ENCODE results near the gene KANSL1L.

KANSL1L gene

GRCh38 chr2:209976698-209977385, 194.4 kb downstream of the KANSL1L start:
- Histone ChIP-seq H3K27ac (replicated peaks) (no peak overlapping the region), H3K27me3 (ENCODE audit: insufficient read depth, poor library complexity, severe bottlenecking) (no peaks in the 10 kb centered on the region), H3K4me3 (replicated peaks; ENCODE audit: insufficient read depth, low read length) (no peak overlapping the region)
- DNase-seq (ENCODE audit: low read depth in 1 of 2, low spot score in 1 of 2), result no peak
- TF ChIP-seq GABPA (IDR thresholded peaks at IDR 0.05; ENCODE audit: low read depth) (no peak), CTCF (IDR thresholded peaks at IDR 0.05; ENCODE audit: insufficient read depth, low read length) (no peak), SPI1 (IDR thresholded peaks at IDR 0.05; ENCODE audit: borderline replicate concordance, low read depth) (peak; percentile 69; the same call in 1 of the 2 replicates), REST (IDR thresholded peaks at IDR 0.05; ENCODE audit: insufficient replicate concordance, low read depth) (no peak)

GRCh38 chr2:209974576-209974975, 196.6 kb downstream of the KANSL1L start:
- H3K27ac ChIP-seq (replicated peaks), result no peak overlapping the region
- H3K4me3 ChIP-seq (replicated peaks; ENCODE audit: insufficient read depth, low read length), result no peak overlapping the region
- DNase-seq (ENCODE audit: low read depth in 1 of 2, low spot score in 1 of 2), result no peak
- no peaks in the 10 kb centered on the region for H3K27me3 ChIP-seq (ENCODE audit: insufficient read depth, poor library complexity, severe bottlenecking)
- TF ChIP-seq SPI1 (IDR thresholded peaks at IDR 0.05; ENCODE audit: borderline replicate concordance, low read depth), result no peak
- TF ChIP-seq GABPA (IDR thresholded peaks at IDR 0.05; ENCODE audit: low read depth), result no peak
- TF ChIP-seq REST (IDR thresholded peaks at IDR 0.05; ENCODE audit: insufficient replicate concordance, low read depth), result no peak
- TF ChIP-seq POLR2AphosphoS5 (IDR thresholded peaks at IDR 0.05; ENCODE audit: low read depth), result no peak
- no peak for TF ChIP-seq CTCF (IDR thresholded peaks at IDR 0.05; ENCODE audit: insufficient read depth, low read length)

GRCh38 chr2:209973328-209973727, 197.9 kb downstream of the KANSL1L start:
- Histone ChIP-seq H3K4me3 (replicated peaks; ENCODE audit: insufficient read depth, low read length) (no peak overlapping the region), H3K27ac (replicated peaks) (no peak overlapping the region), H3K27me3 (ENCODE audit: insufficient read depth, poor library complexity, severe bottlenecking) (peaks cover 3% of the 10 kb centered on the region)
- DNase-seq (ENCODE audit: low read depth in 1 of 2, low spot score in 1 of 2), result no peak
- TF ChIP-seq REST (IDR thresholded peaks at IDR 0.05; ENCODE audit: insufficient replicate concordance, low read depth) (no peak), POLR2AphosphoS5 (IDR thresholded peaks at IDR 0.05; ENCODE audit: low read depth) (no peak), GABPA (IDR thresholded peaks at IDR 0.05; ENCODE audit: low read depth) (no peak), CTCF (IDR thresholded peaks at IDR 0.05; ENCODE audit: insufficient read depth, low read length) (no peak), SPI1 (IDR thresholded peaks at IDR 0.05; ENCODE audit: borderline replicate concordance, low read depth) (no peak)
